ENCODE data around the gene RBM5.

Gene RBM5

DNA sequence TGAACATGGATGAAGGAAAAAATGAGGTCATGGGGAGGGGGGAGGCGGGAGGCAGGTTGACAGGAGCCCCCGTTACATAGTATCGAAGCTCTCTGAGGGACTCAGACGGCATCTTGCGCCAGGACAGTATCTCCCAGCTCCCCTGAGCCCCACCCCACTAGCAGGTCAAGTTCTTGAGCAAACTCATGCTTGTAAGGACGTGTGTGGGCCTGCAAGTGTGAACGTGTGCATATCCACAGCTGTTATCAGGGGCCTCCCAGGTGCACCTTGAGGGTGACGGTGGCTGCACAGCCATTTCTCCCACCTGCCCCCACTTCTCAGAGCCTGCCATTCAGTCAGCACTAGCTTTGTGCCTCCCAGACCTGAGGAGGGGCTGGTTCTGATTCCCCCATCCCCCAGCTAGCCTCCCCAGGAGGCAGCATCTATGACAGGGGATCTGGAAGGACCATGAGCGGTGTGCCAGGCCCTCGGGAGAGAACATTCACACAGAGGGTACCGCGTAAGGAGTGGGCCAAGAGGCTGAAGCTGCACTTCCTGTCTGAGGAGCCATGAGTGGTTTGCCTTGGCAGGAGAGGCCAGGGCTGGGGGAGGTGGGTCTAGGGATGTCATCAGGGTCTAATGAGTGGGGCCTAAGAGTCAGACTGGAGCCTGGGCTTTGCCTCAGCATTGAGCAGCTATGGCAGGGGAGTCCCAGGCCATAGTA is 69.3 kb downstream of the RBM5 start:
- H4K20me1 ChIP-seq (ENCODE audit: insufficient read depth, low read length, poor library complexity, severe bottlenecking): no peaks in the 10 kb centered on the region
- H3K4me3 ChIP-seq (ENCODE audit: low read length, poor library complexity, severe bottlenecking): no peak overlapping the region
- peak overlapping the region; percentile 36 for H3K9ac ChIP-seq (ENCODE audit: low read depth, low read length, poor library complexity, severe bottlenecking)
- H3F3A ChIP-seq (ENCODE audit: low read depth): no peaks in the 10 kb centered on the region
- peak overlapping the region; percentile 69; the same call in 1 of the 2 replicates for H2AFZ ChIP-seq (ENCODE audit: low read length)
- H3K4me1 ChIP-seq (ENCODE audit: insufficient read depth, low read length, poor library complexity, severe bottlenecking): peaks cover 14% of the 10 kb centered on the region
- H3K36me3 ChIP-seq (ENCODE audit: insufficient read depth, low read length): no peaks in the 10 kb centered on the region
- no peaks in the 10 kb centered on the region for H3K9me3 ChIP-seq (ENCODE audit: insufficient read depth, low read depth, low read length)
- H3K79me2 ChIP-seq (ENCODE audit: insufficient read depth, low read length): no peaks in the 10 kb centered on the region
- H3K4me2 ChIP-seq (ENCODE audit: low read depth, low read length, poor library complexity, severe bottlenecking): peak overlapping the region; percentile 15
- no peak for TF ChIP-seq EZH2phosphoT487 (IDR thresholded peaks at IDR 0.05; ENCODE audit: borderline replicate concordance)
- TF ChIP-seq, protein P1, sequence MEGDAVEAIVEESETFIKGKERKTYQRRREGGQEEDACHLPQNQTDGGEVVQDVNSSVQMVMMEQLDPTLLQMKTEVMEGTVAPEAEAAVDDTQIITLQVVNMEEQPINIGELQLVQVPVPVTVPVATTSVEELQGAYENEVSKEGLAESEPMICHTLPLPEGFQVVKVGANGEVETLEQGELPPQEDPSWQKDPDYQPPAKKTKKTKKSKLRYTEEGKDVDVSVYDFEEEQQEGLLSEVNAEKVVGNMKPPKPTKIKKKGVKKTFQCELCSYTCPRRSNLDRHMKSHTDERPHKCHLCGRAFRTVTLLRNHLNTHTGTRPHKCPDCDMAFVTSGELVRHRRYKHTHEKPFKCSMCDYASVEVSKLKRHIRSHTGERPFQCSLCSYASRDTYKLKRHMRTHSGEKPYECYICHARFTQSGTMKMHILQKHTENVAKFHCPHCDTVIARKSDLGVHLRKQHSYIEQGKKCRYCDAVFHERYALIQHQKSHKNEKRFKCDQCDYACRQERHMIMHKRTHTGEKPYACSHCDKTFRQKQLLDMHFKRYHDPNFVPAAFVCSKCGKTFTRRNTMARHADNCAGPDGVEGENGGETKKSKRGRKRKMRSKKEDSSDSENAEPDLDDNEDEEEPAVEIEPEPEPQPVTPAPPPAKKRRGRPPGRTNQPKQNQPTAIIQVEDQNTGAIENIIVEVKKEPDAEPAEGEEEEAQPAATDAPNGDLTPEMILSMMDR (conservative IDR thresholded peaks at IDR 0.05; ENCODE audit: low read length): no peak
- no peaks in the 10 kb centered on the region for H3K9me2 ChIP-seq (replicated peaks; ENCODE audit: low read depth, low read length)
- no peaks in the 10 kb centered on the region for H3K27me3 ChIP-seq (ENCODE audit: insufficient read depth, low read length, poor library complexity, severe bottlenecking)

DNA sequence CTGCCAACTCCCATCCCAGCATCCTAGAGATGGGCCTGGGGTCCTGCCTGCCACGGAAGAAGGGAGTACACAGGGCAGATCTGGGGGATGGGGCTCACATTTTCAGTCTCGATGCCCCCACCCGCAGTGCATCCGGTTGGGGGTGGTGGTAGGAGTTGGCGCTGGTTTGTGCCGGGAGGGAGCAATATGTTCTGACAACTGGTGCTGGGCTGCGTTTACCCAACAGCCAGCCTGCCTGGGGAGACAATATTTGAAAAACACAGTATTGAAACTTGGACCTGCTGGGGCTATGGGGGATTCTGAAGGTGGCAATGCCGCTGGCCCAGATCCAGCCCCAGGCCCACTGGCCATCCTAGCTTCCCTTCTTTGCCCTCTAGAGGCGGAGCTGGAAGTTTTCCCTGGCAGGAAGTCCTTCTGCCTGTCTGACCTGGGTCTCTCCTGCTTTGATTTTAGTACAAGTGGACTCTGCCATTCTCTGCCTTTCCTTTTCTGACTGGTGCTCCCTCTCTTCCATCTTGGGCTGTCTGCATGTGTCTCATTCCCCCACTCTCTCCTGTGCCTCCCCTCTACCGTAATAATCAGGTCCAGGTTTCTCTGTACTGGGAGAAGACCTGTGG is 69.9 kb downstream of the RBM5 start:
- Histone ChIP-seq H2AFZ (ENCODE audit: low read length) (peak overlapping the region; percentile 69; the same call in 1 of the 2 replicates), H3K9me2 (replicated peaks; ENCODE audit: low read depth, low read length) (no peaks in the 10 kb centered on the region), H3K36me3 (ENCODE audit: insufficient read depth, low read length) (no peaks in the 10 kb centered on the region), H4K20me1 (ENCODE audit: insufficient read depth, low read length, poor library complexity, severe bottlenecking) (no peaks in the 10 kb centered on the region), H3K9me3 (ENCODE audit: insufficient read depth, low read depth, low read length) (no peaks in the 10 kb centered on the region), H3K27me3 (ENCODE audit: insufficient read depth, low read length, poor library complexity, severe bottlenecking) (no peaks in the 10 kb centered on the region), H3K4me1 (ENCODE audit: insufficient read depth, low read length, poor library complexity, severe bottlenecking) (peaks cover 16% of the 10 kb centered on the region), H3K4me3 (ENCODE audit: low read length, poor library complexity, severe bottlenecking) (no peak overlapping the region), H3K4me2 (ENCODE audit: low read depth, low read length, poor library complexity, severe bottlenecking) (peak overlapping the region; percentile 15), H3F3A (ENCODE audit: low read depth) (no peaks in the 10 kb centered on the region), H3K79me2 (ENCODE audit: insufficient read depth, low read length) (no peaks in the 10 kb centered on the region), H3K9ac (ENCODE audit: low read depth, low read length, poor library complexity, severe bottlenecking) (peak overlapping the region; percentile 36)
- no peak for TF ChIP-seq EZH2phosphoT487 (IDR thresholded peaks at IDR 0.05; ENCODE audit: borderline replicate concordance)
- TF ChIP-seq, protein P1 (conservative IDR thresholded peaks at IDR 0.05; ENCODE audit: low read length): no peak

DNA sequence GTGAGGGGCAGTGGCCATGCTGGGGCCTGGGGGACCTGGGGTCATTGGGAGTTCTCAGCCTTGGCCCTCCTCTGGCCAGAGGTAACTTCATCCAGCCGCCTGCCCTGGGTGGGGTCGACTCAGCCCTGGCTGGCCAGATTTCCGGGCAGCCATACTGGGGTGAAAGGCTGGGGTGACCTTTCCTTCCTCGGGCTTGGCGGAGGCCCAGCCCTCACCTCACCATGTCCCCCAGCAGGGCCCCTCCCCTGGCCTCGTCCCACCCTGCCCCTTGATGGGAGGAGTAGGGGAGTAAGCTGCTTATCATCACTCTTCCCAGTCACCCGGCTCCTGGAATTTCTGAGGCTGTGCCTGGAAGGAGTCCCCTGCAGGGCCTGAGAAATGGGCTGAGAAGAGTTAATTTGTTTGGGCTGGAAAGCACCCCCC is 71.9 kb downstream of the RBM5 start:
- no peak overlapping the region for H2AFZ ChIP-seq (ENCODE audit: low read length)
- H3K4me1 ChIP-seq (ENCODE audit: insufficient read depth, low read length, poor library complexity, severe bottlenecking): peaks cover 25% of the 10 kb centered on the region
- TF ChIP-seq, protein P1 (conservative IDR thresholded peaks at IDR 0.05; ENCODE audit: low read length): no peak
- TF ChIP-seq EZH2phosphoT487 (IDR thresholded peaks at IDR 0.05; ENCODE audit: borderline replicate concordance): no peak
- no peaks in the 10 kb centered on the region for H3K79me2 ChIP-seq (ENCODE audit: insufficient read depth, low read length)
- H3K4me2 ChIP-seq (ENCODE audit: low read depth, low read length, poor library complexity, severe bottlenecking): no peak overlapping the region
- H3K4me3 ChIP-seq (ENCODE audit: low read length, poor library complexity, severe bottlenecking): no peak overlapping the region
- H3K36me3 ChIP-seq (ENCODE audit: insufficient read depth, low read length): no peaks in the 10 kb centered on the region
- H3K9me3 ChIP-seq (ENCODE audit: insufficient read depth, low read depth, low read length): no peaks in the 10 kb centered on the region
- no peaks in the 10 kb centered on the region for H3K27me3 ChIP-seq (ENCODE audit: insufficient read depth, low read length, poor library complexity, severe bottlenecking)
- H3F3A ChIP-seq (ENCODE audit: low read depth): no peaks in the 10 kb centered on the region
- no peak overlapping the region for H3K9ac ChIP-seq (ENCODE audit: low read depth, low read length, poor library complexity, severe bottlenecking)
- H4K20me1 ChIP-seq (ENCODE audit: insufficient read depth, low read length, poor library complexity, severe bottlenecking): no peaks in the 10 kb centered on the region
- no peaks in the 10 kb centered on the region for H3K9me2 ChIP-seq (replicated peaks; ENCODE audit: low read depth, low read length)

All from Loucy (cell line).